CD4-positive, CD25-positive, alpha-beta regulatory T cell (primary cell): ENCODE data around the gene GABPB1. TPM values are rescaled to one million over a fixed set of nuclear protein-coding genes. Genes with fewer than 3 reads are reported as not detected.

ENCODE experiments used
- ATAC-seq, 2 donors: fragments of 150-1000 bp; cut with Tn5 transposase; one replicate each; pipeline ENCODE4 v1.10.0; 2021; ENCODE audit warnings: low read depth in 2 of 2, moderate number of reproducible peaks in 2 of 2, moderate library complexity in 1 of 2
- DNase-seq, 3 donors: peaks; one replicate each; pipeline versions ENCODE4 v3.0.0 to v3.0.0-alpha.2; 2012 to 2022; ENCODE audit warnings: mixed read lengths in 1 of 3
- H3K27ac ChIP-seq: one replicate; pipeline ENCODE4 v1.7.0; 2013; ENCODE audit warnings: mild to moderate bottlenecking, low read length; ENCODE audit not compliant: insufficient read depth, poor library complexity, severe bottlenecking
- H3K27me3 ChIP-seq: one replicate; pipeline ENCODE4 v1.7.0; 2013; ENCODE audit warnings: low read length; ENCODE audit not compliant: control insufficient read depth, insufficient read depth
- H3K36me3 ChIP-seq: one replicate; pipeline ENCODE4 v1.7.0; 2013; ENCODE audit warnings: mild to moderate bottlenecking, low read length, moderate library complexity; ENCODE audit not compliant: control insufficient read depth, insufficient read depth
- H3K4me1 ChIP-seq: 2 replicates; pipeline ENCODE4 v1.7.0; 2013; ENCODE audit warnings: mild to moderate bottlenecking, low read length; ENCODE audit not compliant: insufficient read depth, control insufficient read depth, poor library complexity, severe bottlenecking
- H3K4me3 ChIP-seq: one replicate; pipeline ENCODE4 v1.7.0; 2013; ENCODE audit warnings: low read depth, mild to moderate bottlenecking, low read length, moderate library complexity
- H3K9me3 ChIP-seq, 2 experiments: 1 replicate in 1 of 2; 2 replicates in 1 of 2; pipeline ENCODE4 v1.7.0; 2013; ENCODE audit warnings: low read length in 2 of 2, mild to moderate bottlenecking in 1 of 2, moderate library complexity in 1 of 2; ENCODE audit not compliant: control insufficient read depth in 2 of 2
- H3K27ac Mint-ChIP-seq, 3 donors: one replicate each; pipeline ENCODE4 v1.8.0; 2020 to 2022; ENCODE audit warnings: mild to moderate bottlenecking in 3 of 3, mixed read lengths in 3 of 3, moderate library complexity in 2 of 3
- H3K27me3 Mint-ChIP-seq: one replicate; pipeline ENCODE4 v1.8.0; 2022; ENCODE audit warnings: mild to moderate bottlenecking, mixed read lengths
- H3K36me3 Mint-ChIP-seq: one replicate; pipeline ENCODE4 v1.8.0; 2020; ENCODE audit warnings: mixed read lengths
- H3K4me1 Mint-ChIP-seq, 4 donors: one replicate each; pipeline ENCODE4 v1.8.0; 2020 to 2022; ENCODE audit warnings: mixed read lengths in 4 of 4, mild to moderate bottlenecking in 1 of 4
- H3K4me3 Mint-ChIP-seq, 4 donors: one replicate each; pipeline ENCODE4 v1.8.0; 2020 to 2022; ENCODE audit warnings: mild to moderate bottlenecking in 4 of 4, mixed read lengths in 4 of 4, moderate library complexity in 3 of 4
- H3K9me3 Mint-ChIP-seq, 7 donors: one replicate each; pipeline ENCODE4 v1.8.0; 2020 to 2022; ENCODE audit warnings: mixed read lengths in 7 of 7, mild to moderate bottlenecking in 3 of 7, moderate library complexity in 2 of 7
- polyA plus RNA-seq, 4 donors: library from polyadenylated mRNA; unstranded; fragments of 300-500 nt; fragmentation: Illumina TruSeq; gene quantifications; one replicate each; pipeline ENCODE4 v1.2.3, GENCODE V29; 2021
- total RNA-seq: library from RNA; stranded (reverse); gene quantifications from one replicate; pipeline ENCODE4 v1.2.3, GENCODE V29; 2022

The GABPB1 gene
- total and polyA plus RNA-seq, 5 donors from 2014 or later, result 29.9 to 38.3 (median 31.2) TPM

GRCh38 chr15:50228866-50229265, 126.1 kb downstream of the GABPB1 start:
- Histone ChIP-seq H3K27ac (no peak overlapping the region), H3K27me3 (no peaks in the 10 kb centered on the region), H3K4me3 (no peak overlapping the region), H3K4me1 (no peaks in the 10 kb centered on the region), H3K9me3 (no peaks in the 10 kb centered on the region), H3K36me3 (no peaks in the 10 kb centered on the region)
- H3K27me3 Mint-ChIP-seq, result no peaks in the 10 kb centered on the region
- ATAC-seq (no peak), DNase-seq (no peak)
- no peak overlapping the region for H3K4me3 Mint-ChIP-seq
- peaks cover 0 to 2% (median 0%) of the 10 kb centered on the region in 7 donors for H3K9me3 Mint-ChIP-seq
- H3K4me1 Mint-ChIP-seq, result no peaks in the 10 kb centered on the region
- no peaks in the 10 kb centered on the region for H3K36me3 Mint-ChIP-seq
- no peak overlapping the region for H3K27ac Mint-ChIP-seq

- H3K27me3 ChIP-seq, result no peaks in the 10 kb centered on the region
- H3K9me3 Mint-ChIP-seq, result no peaks in the 10 kb centered on the region
- no peak overlapping the region for H3K27ac ChIP-seq
- no peaks in the 10 kb centered on the region for H3K9me3 ChIP-seq
- H3K4me1 ChIP-seq, result no peaks in the 10 kb centered on the region
- no peak overlapping the region for H3K27ac Mint-ChIP-seq
- no peak overlapping the region for H3K4me3 ChIP-seq
- no peak for DNase-seq
- no peaks in the 10 kb centered on the region for H3K4me1 Mint-ChIP-seq
- H3K4me3 Mint-ChIP-seq, result no peak overlapping the region
- no peaks in the 10 kb centered on the region for H3K36me3 Mint-ChIP-seq
- no peak for ATAC-seq
- no peaks in the 10 kb centered on the region for H3K27me3 Mint-ChIP-seq
- no peaks in the 10 kb centered on the region for H3K36me3 ChIP-seq
Measured at GRCh38 chr15:50227076-50227475, 127.9 kb downstream of the GABPB1 start.

- Mint-ChIP-seq H3K36me3 (no peaks in the 10 kb centered on the region), H3K27ac (no peak overlapping the region), H3K9me3 (no peaks in the 10 kb centered on the region), H3K4me3 (no peak overlapping the region), H3K27me3 (no peaks in the 10 kb centered on the region), H3K4me1 (no peaks in the 10 kb centered on the region)
- Histone ChIP-seq H3K36me3 (no peaks in the 10 kb centered on the region), H3K27me3 (no peaks in the 10 kb centered on the region), H3K9me3 (no peaks in the 10 kb centered on the region), H3K27ac (no peak overlapping the region), H3K4me3 (no peak overlapping the region), H3K4me1 (no peaks in the 10 kb centered on the region)
- no peak for DNase-seq
- no peak for ATAC-seq
Measured at GRCh38 chr15:50225938-50226337, 129.1 kb downstream of the GABPB1 start.

Other genes with a start within 250 kb of the GABPB1 start
- gene ATP8B4, start 236.0 kb downstream of the GABPB1 start, total RNA-seq, result 2.8 TPM
- gene ATP8B4, start 236.0 kb downstream of the GABPB1 start, polyA plus RNA-seq, result not detected
- gene SLC27A2, start 173.0 kb downstream of the GABPB1 start, total RNA-seq, result 1.2 TPM
- gene SLC27A2, start 173.0 kb downstream of the GABPB1 start, polyA plus RNA-seq, result 1 to 10 TPM in 2 of 4 donors, under 1 TPM in 2; 0.63 to 1.4 (median 0.97) TPM
- 3.5 TPM for gene HDC, start 89.5 kb downstream of the GABPB1 start, total RNA-seq
- gene HDC, start 89.5 kb downstream of the GABPB1 start, polyA plus RNA-seq, result not detected
- 76.8 TPM for gene USP8, start 69.2 kb upstream of the GABPB1 start, total RNA-seq
- 10 to 100 TPM; 35.4 to 54.7 (median 44.9) TPM for gene USP8, start 69.2 kb upstream of the GABPB1 start, polyA plus RNA-seq
- not detected for gene USP50, start 191.5 kb upstream of the GABPB1 start, total RNA-seq
- gene USP50, start 191.5 kb upstream of the GABPB1 start, polyA plus RNA-seq, result not detected